Esophagus mucosa (tissue), 1 donor: ENCODE data around the gene RBM6. TPM values are rescaled to one million over a fixed set of nuclear protein-coding genes. Genes with fewer than 3 reads are reported as not detected.
"Not testable (repeated sequence)": the region's sequence is repeated elsewhere in the genome, so short reads cannot be mapped to it uniquely, and the experiment has no call there.

Experiments used
- ATAC-seq: fragments of 200-7000 bp; cut with Tn5 transposase; one replicate; pipeline ENCODE4 v1.9.1; 2020
- total RNA-seq: library from RNA; stranded (reverse); gene quantifications from one replicate; pipeline ENCODE4 v1.2.4, GENCODE V29; 2023
- donor health status: DM: yes; HTN: yes; CAD: no.

Gene RBM6
- total RNA-seq, 1 donor from 2014 or later: 32.0 TPM

- ATAC-seq: not testable (repeated sequence)
Measured at GRCh38 chr3:49917806-49918590, 22.0 kb upstream of the RBM6 start.

GRCh38 chr3:49924683-49925082, 15.3 kb upstream of the RBM6 start:
- ATAC-seq: peak; percentile 34

DNA sequence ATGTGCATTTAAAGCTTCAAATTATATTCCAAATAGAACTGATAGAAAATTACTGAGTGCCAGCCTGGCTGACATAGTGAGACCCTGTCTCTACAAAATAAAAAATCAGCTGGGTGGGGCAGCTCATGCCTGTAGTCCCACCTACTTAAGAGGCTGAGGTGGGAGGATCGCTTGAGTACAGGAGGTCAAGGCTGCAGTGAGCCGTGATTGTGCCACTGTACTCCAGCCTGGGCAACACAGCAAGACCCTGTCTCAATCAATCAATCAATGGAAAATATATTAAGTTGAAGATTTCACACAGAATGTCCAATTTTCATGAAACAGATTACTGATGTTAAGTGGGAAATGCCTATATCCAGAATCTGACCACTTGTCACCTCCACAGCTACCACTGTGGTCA, 14.5 kb upstream of the RBM6 start:
- no peak for ATAC-seq

- ATAC-seq: no peak
Measured at GRCh38 chr3:49926117-49926728, 13.7 kb upstream of the RBM6 start.

- no peak for ATAC-seq
Measured at GRCh38 chr3:49927798-49928197, 12.2 kb upstream of the RBM6 start.

GRCh38 chr3:49928481-49929017, 11.4 kb upstream of the RBM6 start:
- ATAC-seq: no peak

DNA sequence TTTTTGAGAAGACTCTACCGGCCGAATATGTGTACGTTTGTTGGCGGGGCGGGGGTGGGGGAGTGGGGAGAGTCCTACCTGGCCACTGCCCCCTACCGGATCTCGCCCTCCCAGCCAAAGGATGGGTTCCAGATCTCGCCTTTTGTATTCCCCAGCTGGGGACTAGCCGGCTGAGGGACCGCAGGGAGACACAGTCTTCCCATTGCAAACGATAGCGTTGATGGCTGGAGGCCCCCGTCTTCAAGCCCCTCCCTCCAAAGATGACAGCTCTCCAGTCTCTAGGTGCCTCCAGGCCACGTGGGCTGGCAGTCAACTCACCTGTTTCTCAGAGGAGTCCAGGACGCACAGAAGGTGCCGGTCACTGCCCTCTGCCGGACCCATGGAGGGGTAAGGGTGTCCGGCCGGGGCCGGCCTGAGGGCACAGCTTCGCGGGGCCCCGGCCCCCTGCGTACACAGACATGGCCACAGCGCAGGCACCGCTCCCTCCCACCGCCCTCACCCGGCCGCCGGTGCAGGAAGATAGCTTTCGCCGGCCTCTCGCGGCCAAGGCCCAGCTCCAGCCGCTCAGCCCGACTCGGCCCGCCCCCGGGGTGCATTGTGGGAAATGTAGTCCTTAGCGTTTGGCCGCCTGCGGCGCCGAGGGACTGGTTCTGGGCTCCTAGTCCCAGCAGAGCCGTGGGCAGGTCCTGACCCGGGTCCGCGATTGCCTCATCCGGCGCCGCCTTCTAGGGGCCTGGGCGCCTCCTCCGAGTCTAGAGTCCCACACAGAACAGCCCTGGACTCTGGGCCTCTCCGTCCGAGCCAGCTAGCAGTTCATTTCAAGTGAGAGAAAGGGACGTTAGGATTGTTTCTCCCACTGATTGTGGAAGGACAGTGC, 10.4 kb upstream of the RBM6 start, which contains the start of gene MON1A:
Gene MON1A, minus strand, starts transcription at position 521 of the 877 bp plus-strand sequence. CDS start 16,465 bp downstream, outside the sequence.
- ATAC-seq: peak; percentile 97

GRCh38 chr3:49930168-49930690, 9.7 kb upstream of the RBM6 start:
- ATAC-seq: no peak

DNA sequence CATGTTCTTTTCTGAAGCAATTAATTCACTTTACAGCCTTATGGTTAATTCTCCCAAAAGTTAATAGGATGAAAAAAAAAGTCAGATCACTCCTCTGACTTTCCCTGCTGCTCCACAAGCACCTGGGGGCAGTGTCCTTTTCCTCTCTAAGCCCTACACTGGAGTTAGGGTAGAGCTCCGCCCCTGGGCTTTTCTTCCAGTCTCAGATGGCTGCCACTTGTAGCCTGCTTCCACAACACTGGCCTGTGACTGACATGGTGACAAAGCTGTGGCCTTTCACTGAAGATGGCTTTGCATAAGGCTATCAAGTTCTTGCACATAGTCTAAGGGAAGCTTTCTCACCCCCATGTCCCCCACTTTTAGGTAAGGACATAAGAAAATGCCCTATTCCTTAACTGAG, 9.0 kb upstream of the RBM6 start:
- no peak for ATAC-seq

DNA sequence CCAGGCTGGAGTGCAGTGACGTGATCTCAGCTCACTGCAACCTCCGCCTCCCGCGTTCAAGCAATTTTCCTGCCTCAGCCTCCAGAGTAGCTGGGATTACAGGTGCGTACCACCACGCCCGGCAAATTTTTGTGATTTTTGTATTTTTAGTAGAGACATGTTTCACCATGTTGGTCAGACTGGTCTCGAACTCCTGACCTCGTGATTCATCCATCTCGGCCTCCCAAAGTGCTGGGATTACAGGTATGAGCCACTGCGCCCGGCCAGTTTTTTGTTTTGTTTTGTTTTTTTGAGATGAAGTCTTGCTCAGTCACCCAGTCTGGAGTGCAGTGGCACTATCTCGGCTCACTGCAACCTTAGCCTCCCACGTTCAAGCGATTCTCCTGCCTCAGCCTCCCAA, 7.7 kb upstream of the RBM6 start:
- not testable (repeated sequence) for ATAC-seq

GRCh38 chr3:49937090-49937489, 2.9 kb upstream of the RBM6 start:
- no peak for ATAC-seq

DNA sequence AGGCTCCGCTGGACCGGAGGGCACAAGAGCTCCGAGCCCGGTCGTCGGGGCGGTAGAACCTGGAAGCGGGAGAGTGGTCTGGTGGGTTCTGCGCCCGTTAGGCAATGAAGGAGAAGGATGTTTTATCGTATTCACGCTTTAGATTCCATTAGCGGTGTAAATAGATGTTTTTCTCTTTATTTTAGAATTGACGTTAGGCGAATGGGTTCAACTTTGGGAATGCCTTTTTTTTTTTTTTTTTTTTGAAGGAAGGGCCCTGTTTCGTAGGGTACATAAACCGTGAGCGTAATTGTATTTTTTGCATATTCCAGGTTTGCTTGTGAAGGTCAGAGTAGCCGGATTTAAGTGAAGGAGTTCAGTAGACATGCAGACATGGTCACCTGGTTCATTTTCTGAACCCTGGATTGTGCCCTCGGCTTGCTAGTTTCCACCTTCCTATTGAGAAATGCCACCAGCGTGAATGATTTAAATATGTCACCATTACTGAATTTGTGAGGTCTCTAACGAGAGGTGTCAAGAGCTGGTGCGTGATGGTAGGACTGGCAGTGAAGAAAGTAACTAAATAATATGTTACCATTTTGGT, 808 bp downstream of the RBM6 start:
- no peak for ATAC-seq

- no peak for ATAC-seq
Measured at GRCh38 chr3:49942651-49943050, 2.7 kb downstream of the RBM6 start.

DNA sequence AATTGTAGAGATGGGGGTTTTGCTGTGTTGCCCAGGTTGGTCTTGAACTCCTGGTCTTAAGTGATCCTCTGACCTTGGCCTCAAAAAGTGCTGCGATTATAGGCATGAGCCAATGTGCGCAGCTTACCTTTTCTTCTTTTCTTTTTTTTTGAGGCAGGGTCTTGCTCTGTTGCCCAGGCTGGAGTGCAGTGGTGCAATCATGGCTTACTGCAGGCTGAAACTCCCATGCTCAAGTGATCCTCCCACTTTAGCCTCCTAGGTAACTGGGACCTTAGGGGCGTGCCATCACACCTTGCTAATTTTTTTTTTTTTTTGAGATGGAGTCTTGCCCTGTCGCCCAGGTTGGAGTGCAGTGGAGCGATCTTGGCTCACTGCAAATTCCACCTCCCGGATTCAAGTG, 13.0 kb downstream of the RBM6 start:
- ATAC-seq: no peak

GRCh38 chr3:49955636-49956035, 15.7 kb downstream of the RBM6 start:
- no peak for ATAC-seq

- ATAC-seq: no peak
Measured at GRCh38 chr3:49966233-49966942, 26.4 kb downstream of the RBM6 start.

GRCh38 chr3:49967291-49967690, 27.3 kb downstream of the RBM6 start:
- ATAC-seq: no peak

- ATAC-seq: no peak
Measured at GRCh38 chr3:49968346-49968745, 28.4 kb downstream of the RBM6 start.

GRCh38 chr3:49972656-49973055, 32.7 kb downstream of the RBM6 start:
- ATAC-seq: no peak

- ATAC-seq: no peak
Measured at GRCh38 chr3:49976942-49977341, 37.0 kb downstream of the RBM6 start.

GRCh38 chr3:49984394-49984793, 44.4 kb downstream of the RBM6 start:
- no peak for ATAC-seq

GRCh38 chr3:49992326-49992725, 52.4 kb downstream of the RBM6 start:
- ATAC-seq: no peak
